Measurements from ENCODE around the gene BEND4. TPM values are rescaled to one million over a fixed set of nuclear protein-coding genes. Genes with fewer than 3 reads are reported as not detected.

Gene BEND4
- total and polyA plus RNA-seq, 2 of the 4 experiments (the other 2 are of a cell fraction): not detected

- TF ChIP-seq ELK1 (IDR thresholded peaks at IDR 0.05; ENCODE audit: borderline replicate concordance, low read depth, low read length) (no peak), RFX5 (IDR thresholded peaks at IDR 0.05; ENCODE audit: low read depth, low read length) (no peak), MAFK (IDR thresholded peaks at IDR 0.05; ENCODE audit: low read depth, low read length) (no peak), MXI1 (IDR thresholded peaks at IDR 0.05; ENCODE audit: borderline replicate concordance, low read depth, low read length) (no peak), SMC3 (IDR thresholded peaks at IDR 0.05; ENCODE audit: low read depth, low read length) (no peak), RCOR1 (IDR thresholded peaks at IDR 0.05; ENCODE audit: insufficient replicate concordance, low read length) (no peak), CTCF (conservative IDR thresholded peaks at IDR 0.05; ENCODE audit: low read depth, low read length) (no peak), USF2 (IDR thresholded peaks at IDR 0.05; ENCODE audit: low read depth, low read length) (no peak)
- Histone ChIP-seq H2BK5ac (ENCODE audit: low read depth, low read length, poor library complexity, severe bottlenecking) (no peak overlapping the region), H3K27ac (ENCODE audit: insufficient read depth, low read length) (no peak overlapping the region), H3K23ac (ENCODE audit: low read depth, low read length) (no peak overlapping the region), H4K20me1 (ENCODE audit: insufficient read depth, low read length) (no peaks in the 10 kb centered on the region), H3K9me3 (ENCODE audit: control insufficient read depth, insufficient read depth, low read length) (no peaks in the 10 kb centered on the region), H3K14ac (replicated peaks; ENCODE audit: low read depth, low read length) (no peak overlapping the region), H3K18ac (ENCODE audit: low read depth, low read length) (no peak overlapping the region), H3K79me1 (ENCODE audit: low read depth in 1 of 2, low read length in 2 of 2) (no peaks in the 10 kb centered on the region), H3K36me3 (ENCODE audit: control insufficient read depth, insufficient read depth, low read length) (no peaks in the 10 kb centered on the region), H2BK20ac (ENCODE audit: low read depth, low read length) (no peak overlapping the region), H3K9me1 (ENCODE audit: insufficient read depth, low read length) (no peaks in the 10 kb centered on the region), H2AK9ac (replicated peaks; ENCODE audit: low read depth, low read length, poor library complexity) (no peak overlapping the region), H3K4ac (ENCODE audit: low read depth, low read length) (no peak overlapping the region), H3K9ac (ENCODE audit: low read depth, low read length) (no peak overlapping the region), H3K56ac (ENCODE audit: extremely low read depth, insufficient read depth, low read length) (no peak overlapping the region), H2BK120ac (ENCODE audit: low read depth, low read length) (no peak overlapping the region), H2AFZ (replicated peaks; ENCODE audit: low read length, poor library complexity) (no peak overlapping the region), H4K91ac (ENCODE audit: insufficient read depth, low read depth, low read length) (no peak overlapping the region), H4K5ac (ENCODE audit: low read depth, low read length) (no peak overlapping the region), H2AK5ac (ENCODE audit: low read depth, low read length) (no peak overlapping the region), H3K4me2 (ENCODE audit: low read depth, low read length) (no peak overlapping the region), H4K8ac (ENCODE audit: low read depth in 2 of 2, low read length in 2 of 2) (no peak overlapping the region), H3K4me1 (ENCODE audit: control insufficient read depth, insufficient read depth, low read length) (no peaks in the 10 kb centered on the region), H3K4me3 (ENCODE audit: insufficient read depth, low read depth, low read length) (no peak overlapping the region), H3K27me3 (ENCODE audit: control insufficient read depth, insufficient read depth, low read length) (no peaks in the 10 kb centered on the region), H2BK15ac (ENCODE audit: low read depth, low read length) (no peak overlapping the region)
- no TSS peak for BruUV-seq (replicated peaks)
- ChIA-PET CTCF (no interaction called here), POLR2A (ENCODE audit: unreplicated experiment) (no interaction called here)
- 27% methylated on average over 2 of the region's 5 CpGs; no CpG with 5 or more reads in 1 of the 2 experiments for WGBS, 2 experiments (ENCODE audit: extremely low coverage in 2 of 2, insufficient read length in 1 of 2)
- ATAC-seq (ENCODE audit: low read depth): no peak
- intact Hi-C loops (cut with micrococcal nuclease): no loop called here
- in situ Hi-C loops (cut with MboI; ENCODE audit: low sequenced_read_pairs): no loop called here
- dilution Hi-C loops (cut with HindIII; ENCODE audit: low sequenced_read_pairs, unreplicated experiment): no loop called here
- DNase-seq: no peak
Observed at GRCh38 chr4:42197341-42197740, 44.9 kb upstream of the BEND4 start.

All from IMR-90 (cell line).